A673 (cell line): ENCODE results near the gene BORA.

Source experiments
- EZH2 ChIP-seq: fragments of 200-600 bp; sonication (generic); IDR thresholded peaks from 2 replicates; pipeline ENCODE4 v1.6.1; 2017; ENCODE audit warnings: borderline replicate concordance, low read depth, mild to moderate bottlenecking, mixed read lengths, antibody characterized with exemption, low read length; ENCODE audit not compliant: poor library complexity, severe bottlenecking
- TF ChIP-seq, protein P1 (sequence below): fragments of 300-800, 200-600 bp; sonication (generic); conservative IDR thresholded peaks from 2 replicates; pipeline ENCODE4 v1.5.1; 2017; ENCODE audit warnings: low read depth, mild to moderate bottlenecking, antibody characterized with exemption, low read length, moderate library complexity, mixed read lengths

- TF ChIP-seq, protein P1, sequence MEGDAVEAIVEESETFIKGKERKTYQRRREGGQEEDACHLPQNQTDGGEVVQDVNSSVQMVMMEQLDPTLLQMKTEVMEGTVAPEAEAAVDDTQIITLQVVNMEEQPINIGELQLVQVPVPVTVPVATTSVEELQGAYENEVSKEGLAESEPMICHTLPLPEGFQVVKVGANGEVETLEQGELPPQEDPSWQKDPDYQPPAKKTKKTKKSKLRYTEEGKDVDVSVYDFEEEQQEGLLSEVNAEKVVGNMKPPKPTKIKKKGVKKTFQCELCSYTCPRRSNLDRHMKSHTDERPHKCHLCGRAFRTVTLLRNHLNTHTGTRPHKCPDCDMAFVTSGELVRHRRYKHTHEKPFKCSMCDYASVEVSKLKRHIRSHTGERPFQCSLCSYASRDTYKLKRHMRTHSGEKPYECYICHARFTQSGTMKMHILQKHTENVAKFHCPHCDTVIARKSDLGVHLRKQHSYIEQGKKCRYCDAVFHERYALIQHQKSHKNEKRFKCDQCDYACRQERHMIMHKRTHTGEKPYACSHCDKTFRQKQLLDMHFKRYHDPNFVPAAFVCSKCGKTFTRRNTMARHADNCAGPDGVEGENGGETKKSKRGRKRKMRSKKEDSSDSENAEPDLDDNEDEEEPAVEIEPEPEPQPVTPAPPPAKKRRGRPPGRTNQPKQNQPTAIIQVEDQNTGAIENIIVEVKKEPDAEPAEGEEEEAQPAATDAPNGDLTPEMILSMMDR, result no peak
- TF ChIP-seq EZH2, result no peak
These were observed 525 bp downstream of the BORA start for GRCh38 chr13:72728290-72728605.
